ENCODE data around the gene BLOC1S1.

BLOC1S1 gene

DNA sequence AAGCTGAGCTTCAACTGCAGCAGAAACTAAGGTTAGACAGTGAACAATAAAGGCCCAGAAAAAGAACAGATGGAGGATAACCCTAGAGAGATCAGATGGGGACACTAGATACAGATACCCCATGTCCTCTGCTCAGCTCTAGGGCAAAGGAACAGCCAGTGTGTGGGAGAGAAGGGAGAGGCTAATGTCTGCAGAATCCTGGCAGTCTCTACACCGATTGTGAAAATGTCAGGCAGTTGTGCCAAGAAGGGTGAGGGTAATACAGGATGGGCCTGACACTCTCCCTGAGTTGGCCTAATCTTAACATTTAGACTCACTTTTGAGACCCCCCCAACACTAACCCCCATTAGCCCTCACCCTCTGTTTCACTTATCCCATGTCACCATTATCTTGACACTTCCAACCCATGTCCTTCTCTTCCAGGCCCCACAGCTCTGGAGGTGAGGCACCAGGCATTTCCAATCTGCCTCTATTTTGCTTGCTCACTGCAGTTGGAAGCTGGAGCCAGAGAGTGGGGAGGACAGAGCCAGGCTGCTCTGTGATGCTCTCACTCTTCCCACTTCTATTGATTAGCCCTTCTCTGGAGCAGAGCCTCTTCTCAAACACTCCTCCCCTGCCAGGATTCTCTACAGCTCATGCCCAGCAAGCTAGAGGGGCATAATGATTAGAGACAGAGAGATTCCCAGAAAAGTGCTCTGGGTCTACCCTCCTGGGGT, 3.0 kb upstream of the BLOC1S1 start:
- DNase-seq = no peak

DNA sequence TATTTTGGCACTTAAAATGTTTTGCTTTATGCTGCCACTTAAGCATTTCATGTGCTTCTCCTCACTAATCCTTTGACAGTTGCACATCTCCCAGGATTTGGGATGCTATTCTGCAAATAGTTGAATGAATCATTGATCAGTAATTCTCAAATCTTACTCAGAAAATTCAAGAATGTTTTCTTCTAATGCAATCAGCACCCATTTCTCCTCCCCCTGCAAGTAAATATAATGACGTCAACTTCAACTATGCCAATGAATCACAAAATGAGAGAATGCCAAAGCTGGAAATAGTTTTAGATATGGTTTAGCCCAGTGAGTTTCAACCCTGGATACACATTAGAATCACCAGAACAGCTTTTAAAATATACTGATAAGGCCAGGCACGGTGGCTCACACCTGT, 2.1 kb upstream of the BLOC1S1 start:
- no peak for DNase-seq

DNA sequence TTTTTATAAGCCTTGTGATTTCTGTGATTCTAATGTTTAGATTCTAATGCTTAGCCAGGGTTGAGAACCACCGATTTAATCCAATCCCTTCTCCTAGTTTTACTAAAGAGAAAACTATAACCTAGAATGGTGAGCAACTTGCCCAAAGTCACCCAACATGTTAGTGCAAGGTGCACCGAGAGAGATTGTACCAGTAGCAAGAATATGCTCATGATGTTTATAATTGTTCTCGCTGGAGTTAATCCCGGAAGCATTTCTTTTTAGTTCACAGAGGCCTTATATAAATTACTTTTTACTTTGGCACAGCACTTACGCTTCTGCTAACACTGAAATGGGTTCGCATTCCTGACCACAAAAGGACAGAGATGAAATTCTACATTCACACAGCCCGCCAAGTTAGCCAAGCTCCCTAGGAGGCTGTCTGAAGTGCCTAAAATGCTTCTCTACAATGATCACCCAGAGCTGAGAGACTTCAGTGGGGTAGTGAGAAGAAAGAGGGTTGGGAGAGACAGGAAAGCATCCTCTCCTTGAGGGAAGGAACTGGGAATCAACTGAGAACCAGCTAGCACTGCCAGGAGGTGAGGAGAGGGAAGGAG, 579 bp upstream of the BLOC1S1 start:
- no peak for DNase-seq

DNA sequence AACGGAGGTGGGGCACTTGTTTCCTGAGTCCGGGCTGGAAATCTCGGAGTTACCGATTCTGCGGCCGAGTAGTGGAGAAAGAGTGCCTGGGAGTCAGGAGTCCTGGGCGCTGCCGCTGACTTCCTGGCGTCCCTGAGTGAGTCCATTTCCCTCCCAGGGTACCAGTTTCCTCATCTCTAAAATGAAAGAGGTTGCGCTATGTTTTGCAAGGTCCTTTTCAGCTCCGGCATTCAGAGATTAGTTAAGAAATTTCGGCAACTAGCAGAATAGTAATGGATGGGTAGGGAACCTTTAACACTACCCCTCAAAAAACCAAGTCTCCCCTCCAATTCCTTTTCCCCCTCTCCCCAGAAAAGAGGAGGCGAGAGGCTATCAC, 724 bp downstream of the BLOC1S1 start:
- no peak for DNase-seq

DNA sequence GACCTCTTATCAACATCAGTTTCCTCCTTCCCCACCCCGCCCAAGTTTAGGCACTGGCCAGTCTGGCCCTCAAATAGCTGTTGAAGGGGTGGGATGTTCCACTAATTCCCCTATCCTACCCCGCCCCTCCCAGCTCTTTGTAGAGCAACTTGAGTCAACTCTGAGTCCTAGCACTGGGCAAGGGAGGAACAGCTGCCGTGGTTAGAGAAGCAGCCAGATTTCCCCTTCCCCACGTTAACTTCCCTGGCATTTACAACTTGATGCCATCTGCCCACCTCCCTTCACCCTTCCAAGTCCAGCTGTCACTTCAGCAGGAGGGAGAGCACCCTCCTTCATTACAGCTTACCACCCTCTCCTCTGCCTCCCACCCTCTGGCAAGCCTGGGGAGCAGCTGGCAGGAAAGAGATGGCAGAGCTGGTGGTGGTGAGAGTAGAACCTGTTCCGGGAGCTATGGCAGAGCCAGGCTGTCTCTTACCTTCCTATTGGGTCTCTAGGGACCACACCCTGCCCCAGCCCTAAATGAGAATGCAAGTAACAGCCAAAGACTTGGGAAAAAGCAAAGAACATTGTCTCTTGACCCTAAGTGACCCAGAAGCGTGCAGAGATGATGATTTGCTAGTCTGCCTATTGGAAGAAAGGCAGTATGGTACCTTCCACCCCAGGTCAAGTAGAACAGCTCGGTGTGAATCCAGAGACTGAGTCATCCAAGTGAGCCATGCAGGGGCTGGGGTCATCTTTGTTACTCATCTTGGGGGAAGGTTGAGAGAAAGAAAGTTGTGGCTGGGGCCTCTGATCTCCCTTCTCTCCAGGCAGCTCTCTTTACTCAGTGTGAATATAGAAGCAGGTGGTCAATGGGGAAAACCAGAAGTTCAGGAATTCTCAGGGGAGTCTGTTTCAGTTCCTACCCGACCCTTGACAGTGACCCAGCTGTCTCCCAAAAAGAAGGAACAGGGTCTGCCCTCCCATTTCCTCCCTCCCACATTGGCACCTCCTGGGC, 1.5 kb downstream of the BLOC1S1 start:
- no peak for DNase-seq

DNA sequence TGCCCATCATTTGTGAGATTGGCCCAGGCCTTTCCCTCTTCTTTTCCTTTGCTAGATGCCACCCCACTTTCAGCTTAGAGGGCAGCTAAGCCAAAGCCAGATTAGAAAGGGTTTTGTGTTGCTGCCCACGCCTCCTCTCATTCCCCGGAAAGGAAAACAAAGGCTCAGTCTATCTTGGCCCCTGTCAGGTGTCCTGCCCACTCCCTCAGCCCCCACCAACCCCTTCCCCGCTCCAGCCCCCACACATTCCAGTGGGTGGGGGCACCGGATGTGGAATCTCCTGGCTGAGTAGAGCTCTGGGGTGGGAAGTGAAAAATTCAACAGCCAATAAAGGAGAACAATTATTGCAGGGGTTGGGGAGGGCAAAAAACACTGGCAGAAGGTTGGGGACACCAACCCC, 2.2 kb downstream of the BLOC1S1 start:
- no peak for DNase-seq

DNA sequence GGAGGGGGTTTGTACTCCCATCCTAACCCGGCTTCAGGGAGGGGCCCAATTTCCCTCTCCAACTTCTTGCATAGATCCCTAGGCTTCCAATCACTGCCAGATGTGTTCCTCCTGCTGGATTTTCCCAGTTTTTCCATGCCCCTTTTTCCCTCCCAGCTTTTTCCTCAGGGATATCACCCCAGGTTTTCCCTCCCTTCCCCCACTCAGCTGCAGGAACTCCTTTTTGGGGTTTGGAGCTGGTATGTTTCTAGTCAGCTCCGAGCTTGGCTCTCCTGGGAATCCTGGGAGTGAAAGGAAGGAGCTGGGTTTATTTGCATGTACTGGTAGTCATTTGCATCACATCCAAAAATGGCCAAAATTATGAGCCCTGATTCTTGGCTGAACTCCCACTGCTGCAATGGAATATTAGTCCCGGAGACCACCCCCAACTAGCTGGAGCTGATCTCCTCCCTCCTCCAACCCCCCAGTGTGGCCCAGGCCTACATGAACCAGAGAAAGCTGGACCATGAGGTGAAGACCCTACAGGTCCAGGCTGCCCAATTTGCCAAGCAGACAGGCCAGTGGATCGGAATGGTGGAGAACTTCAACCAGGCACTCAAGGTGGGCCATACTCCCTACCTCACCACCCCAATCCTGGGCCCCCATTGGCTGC, 2.9 kb downstream of the BLOC1S1 start:
- DNase-seq = no peak

DNA sequence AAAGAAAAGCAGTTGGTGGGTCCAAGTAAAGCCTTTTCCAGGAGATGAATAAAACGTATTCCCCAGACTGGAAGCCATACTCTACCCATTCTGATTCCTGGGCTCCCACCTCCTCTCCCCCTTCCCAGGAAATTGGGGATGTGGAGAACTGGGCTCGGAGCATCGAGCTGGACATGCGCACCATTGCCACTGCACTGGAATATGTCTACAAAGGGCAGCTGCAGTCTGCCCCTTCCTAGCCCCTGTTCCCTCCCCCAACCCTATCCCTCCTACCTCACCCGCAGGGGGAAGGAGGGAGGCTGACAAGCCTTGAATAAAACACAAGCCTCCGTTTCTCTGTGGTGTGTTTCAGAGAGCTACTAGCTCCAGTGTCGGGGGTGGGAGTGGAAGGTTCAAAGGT, 3.5 kb downstream of the BLOC1S1 start:
- DNase-seq = no peak

DNA sequence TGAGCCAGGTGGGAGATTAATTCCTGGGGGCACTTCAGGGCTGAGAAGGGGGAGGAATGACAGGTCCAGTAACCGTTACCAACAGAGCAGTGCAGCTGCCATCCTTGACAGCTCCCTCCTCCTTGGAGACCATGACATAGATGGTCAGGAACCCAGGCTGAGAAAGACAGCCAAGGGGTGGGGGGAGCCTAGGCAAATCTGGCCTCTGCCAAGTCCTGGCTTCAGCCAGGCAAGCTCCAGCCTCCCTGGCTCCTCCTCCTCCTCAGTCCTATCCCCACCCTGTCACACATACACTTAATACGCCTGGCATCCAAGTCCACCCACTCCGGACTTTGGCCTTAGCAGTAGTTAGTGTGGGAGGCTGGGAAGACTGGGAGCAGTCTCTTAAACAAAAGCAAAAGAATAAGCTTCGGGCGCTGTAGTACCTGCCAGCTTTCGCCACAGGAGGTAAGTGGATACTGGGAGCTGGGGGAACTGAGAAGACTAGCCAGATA, 4.3 kb downstream of the BLOC1S1 start, which contains the start of gene RDH5:
TSS of gene RDH5 (plus strand) at position 323 of the 494 bp plus-strand sequence. CDS start 792 bp downstream, outside the sequence.
- no peak for DNase-seq

DNA sequence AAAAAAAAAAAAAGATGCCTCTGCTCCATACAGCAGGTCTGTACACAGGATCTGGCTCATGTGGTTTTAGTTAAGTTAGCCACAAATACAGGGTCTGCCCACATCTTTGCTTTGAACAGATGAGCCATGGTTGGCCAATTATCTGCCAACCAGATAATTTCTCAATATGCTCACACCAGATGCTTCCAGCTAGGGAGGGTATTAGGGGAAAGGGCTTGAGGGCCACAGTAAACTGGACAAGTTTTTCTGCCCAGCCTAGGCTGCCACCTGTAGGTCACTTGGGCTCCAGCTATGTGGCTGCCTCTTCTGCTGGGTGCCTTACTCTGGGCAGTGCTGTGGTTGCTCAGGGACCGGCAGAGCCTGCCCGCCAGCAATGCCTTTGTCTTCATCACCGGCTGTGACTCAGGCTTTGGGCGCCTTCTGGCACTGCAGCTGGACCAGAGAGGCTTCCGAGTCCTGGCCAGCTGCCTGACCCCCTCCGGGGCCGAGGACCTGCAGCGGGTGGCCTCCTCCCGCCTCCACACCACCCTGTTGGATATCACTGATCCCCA, 5.1 kb downstream of the BLOC1S1 start:
- no peak for DNase-seq

DNA sequence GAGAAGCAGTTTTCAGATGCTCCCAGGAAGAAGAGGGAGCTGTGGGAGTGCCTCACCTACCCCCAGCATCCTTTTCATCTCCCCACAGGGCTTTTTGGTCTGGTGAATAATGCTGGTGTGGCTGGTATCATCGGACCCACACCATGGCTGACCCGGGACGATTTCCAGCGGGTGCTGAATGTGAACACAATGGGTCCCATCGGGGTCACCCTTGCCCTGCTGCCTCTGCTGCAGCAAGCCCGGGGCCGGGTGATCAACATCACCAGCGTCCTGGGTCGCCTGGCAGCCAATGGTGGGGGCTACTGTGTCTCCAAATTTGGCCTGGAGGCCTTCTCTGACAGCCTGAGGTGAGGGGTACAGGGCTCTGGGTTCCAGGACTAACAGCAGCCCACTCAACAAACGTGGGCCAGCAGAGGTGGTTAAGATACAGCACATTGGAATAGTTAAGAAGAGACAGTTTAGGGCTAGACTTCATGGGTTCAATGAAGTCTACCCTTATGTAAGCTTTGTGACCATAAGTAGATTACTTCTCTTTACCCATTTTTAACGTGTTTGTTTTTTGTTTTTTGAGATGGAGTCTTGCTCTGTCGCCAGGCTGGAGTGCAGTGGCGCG, 5.9 kb downstream of the BLOC1S1 start:
- DNase-seq = no peak

DNA sequence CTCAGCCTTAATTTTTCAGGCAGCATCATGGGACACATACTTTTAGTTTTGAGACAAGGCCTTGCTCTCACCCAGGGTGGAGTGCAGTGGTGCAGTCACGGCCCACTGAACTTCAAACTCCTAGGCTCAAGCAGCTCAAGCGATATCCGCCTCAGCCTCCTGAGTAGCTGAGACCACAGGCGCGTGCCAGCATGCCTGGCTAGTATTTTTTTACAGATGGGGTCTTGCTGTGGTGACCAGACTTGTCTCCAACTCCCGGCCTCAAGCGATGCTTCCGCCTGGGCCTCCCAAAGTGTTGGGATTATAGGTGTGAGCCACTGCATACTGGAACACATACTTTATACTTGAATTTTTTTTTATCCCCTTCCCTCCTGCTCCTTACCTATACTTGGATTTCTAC, 7.1 kb downstream of the BLOC1S1 start:
- DNase-seq = no peak

DNA sequence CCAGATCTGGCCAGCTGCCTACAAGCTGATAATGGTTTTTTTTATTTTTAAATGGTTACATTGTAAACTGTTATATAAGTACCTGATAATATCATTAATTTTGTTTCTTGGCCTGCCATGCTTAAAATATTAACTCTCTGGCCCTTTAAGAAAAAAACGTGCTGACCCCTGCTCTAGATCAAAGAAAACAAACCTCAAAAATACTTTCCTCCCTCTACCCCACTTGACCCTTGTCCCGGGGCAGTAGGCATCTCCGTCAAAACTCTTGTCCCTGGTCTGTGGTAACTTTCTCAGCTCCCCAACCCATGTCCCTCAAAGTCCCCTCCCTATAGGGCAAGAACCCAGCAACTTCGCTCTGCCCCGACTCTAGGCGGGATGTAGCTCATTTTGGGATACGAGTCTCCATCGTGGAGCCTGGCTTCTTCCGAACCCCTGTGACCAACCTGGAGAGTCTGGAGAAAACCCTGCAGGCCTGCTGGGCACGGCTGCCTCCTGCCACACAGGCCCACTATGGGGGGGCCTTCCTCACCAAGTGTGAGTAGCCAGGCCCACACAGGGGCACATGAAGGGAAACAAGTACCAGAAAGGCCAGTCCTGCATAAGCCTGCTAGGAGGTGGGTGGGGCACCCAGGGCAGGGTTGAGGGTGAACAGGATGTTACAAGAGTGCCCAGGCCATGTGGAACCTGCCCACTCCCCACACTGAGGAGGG, 7.8 kb downstream of the BLOC1S1 start:
- no peak for DNase-seq

DNA sequence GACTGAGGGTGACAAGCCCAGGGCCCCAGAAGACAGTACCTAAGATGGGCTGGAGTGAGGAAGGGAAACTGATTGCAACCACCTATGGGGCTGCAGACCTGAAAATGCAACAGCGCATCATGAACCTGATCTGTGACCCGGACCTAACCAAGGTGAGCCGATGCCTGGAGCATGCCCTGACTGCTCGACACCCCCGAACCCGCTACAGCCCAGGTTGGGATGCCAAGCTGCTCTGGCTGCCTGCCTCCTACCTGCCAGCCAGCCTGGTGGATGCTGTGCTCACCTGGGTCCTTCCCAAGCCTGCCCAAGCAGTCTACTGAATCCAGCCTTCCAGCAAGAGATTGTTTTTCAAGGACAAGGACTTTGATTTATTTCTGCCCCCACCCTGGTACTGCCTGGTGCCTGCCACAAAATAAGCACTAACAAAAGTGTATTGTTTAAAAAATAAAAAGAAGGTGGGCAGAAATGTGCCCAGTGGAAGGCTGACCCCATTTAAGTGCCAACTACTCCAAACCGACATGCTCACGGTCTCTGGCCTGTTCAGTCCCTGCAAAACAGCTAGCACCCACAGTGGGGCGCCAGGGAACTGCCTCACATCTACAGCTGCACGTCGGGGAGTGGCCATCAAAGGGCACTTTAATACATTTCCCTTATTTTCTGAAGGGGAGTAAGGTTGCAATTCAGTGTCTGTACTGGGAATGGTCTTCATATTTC, 8.5 kb downstream of the BLOC1S1 start:
- peak in 1 of 2 experiments; percentile 23 for DNase-seq

DNA sequence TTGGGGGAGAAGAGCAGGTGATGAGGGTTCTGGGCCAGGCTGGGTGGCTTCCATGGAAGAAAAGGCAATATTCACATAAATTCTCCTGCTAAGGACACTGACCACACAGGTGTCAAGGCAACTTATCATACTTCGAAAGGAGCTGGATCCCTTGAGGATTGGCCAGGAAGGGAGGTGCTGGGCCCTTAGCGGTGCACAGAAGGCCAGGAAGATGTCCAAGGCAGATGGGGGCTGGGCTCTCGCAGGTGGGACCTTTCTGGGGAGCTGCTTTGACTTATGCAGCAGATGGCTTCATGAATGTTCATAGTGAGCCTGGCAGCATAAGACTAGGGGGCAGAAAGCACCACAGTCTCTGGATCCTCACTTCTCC, 9.1 kb downstream of the BLOC1S1 start:
- no peak for DNase-seq

DNA sequence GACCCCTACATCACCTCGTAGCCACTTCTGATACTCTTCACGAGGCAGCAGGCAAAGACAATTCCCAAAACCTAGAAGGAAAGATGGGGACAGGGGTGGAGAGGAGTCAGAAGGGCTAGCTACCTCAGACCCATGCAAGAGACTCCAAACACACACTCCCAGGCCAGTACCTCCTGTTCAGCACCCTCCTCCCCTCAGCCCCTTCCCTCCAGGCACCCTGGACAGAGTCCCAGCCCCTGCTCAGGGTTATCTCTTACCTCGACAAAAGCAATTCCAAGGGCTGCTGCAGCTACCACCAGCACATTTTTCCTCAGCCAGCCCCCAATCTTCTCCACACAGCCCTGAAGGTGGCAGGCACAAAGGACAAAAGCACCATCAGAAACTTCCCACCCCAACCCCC, 9.7 kb downstream of the BLOC1S1 start:
- no peak for DNase-seq

DNA sequence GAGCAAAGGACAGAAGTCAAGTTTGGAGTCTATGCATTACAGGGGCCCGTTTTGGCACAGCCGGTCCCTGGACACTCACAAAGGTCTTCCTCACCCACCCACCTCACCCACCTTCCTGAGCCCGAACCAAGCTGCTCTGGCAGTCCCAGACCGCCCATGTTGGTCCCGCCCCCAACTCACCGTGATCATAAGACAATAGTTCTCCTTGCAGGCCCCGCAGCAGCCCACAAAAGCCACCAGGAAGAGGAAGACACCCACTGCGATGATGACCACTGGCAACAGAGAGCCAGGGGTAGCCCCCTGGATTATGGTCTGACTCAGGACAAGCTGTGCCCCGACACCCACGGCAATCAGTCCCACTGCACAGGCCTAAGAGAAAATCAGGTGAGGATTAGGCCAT, 11.1 kb downstream of the BLOC1S1 start:
- no peak for DNase-seq

DNA sequence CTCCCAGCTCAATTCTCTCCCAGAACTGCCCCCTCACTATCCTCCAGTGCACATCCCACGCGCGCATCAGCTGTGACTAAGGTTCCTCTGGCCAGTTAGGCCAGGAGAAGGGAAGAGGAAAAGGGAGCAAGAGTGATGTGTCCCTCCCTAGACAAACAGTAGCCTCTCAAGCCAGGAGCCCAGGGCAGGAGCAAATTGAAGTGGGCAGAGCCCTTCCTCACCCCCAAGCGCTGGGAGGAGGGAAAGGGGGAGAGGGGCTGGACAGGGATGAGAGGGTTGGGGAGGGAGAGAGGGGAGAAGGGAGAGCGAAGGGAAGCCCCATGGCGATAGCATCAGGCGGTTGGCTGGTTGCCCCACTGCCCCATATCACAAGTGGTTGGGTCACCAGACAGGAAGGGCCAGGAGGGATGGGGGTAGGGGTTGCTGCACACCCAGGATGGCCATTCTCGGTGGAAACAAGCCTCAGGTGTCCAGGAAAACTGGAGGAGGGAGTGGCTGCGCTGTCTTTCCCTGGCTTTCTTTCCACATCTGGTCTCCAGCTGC, 11.9 kb downstream of the BLOC1S1 start:
- no peak for DNase-seq

DNA sequence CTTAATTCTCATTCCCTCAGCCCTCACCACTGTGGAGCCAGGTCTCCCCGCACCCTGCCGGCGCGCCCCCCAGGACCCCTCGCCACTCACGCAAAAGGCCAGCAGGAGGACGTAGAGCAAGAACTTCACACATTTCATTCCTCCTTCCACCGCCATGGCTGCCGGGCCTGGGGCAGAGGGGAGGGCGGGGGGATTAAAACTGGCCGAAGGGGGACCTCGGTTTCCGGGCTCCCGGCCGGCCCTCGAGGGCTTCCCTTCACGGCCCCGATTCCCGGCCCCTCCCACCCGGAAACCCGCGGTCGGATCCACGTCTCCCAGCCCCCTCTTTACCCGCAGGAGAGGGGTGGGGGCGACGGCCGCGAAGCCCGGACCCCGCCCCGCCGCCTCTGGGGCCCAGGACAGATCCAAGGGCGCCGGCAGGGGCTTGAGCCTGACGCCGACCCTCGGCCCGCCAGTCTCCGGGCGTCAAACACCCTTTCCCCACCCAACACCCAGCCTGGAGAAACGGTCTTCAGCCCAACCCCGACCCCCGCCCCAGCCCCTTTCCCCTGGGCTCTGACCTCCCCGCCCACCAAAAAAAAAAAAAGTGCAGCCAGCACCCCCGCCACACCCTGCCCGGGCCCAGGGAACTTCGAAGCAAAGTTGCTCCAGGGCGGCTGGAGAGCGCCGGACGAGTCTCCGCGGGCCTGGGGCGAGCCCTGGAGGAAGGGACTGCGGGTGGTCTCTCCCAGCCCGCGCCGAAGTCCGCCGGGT, 12.5 kb downstream of the BLOC1S1 start:
- DNase-seq = no peak

All from NCI-H187 (cell line).